Astrocyte (in vitro differentiated cells and primary cell): ENCODE measurements around the gene KCNJ13. TPM values are rescaled to one million over a fixed set of nuclear protein-coding genes. Genes with fewer than 3 reads are reported as not detected.

Experiments used
- DNase-seq: peaks from one replicate; pipeline ENCODE4 v3.0.0-alpha.2; 2010; ENCODE audit warnings: low read depth
- FAIRE-seq: peaks from 2 replicates; lab custom pipeline; 2011; peaks lifted over from hg19 to GRCh38; lab: Jason Lieb, UNC
- H2AFZ ChIP-seq: 2 replicates; pipeline ENCODE4 v1.6.0; 2012; ENCODE audit warnings: low read depth, low read length, inconsistent platforms
- H3K27ac ChIP-seq: 2 replicates; pipeline ENCODE4 v1.5.1; 2011; ENCODE audit warnings: low read depth, low read length, inconsistent platforms
- H3K27me3 ChIP-seq: 2 replicates; pipeline ENCODE4 v1.6.0; 2011; ENCODE audit warnings: low read length, inconsistent platforms; ENCODE audit not compliant: insufficient read depth
- H3K36me3 ChIP-seq: 2 replicates; pipeline ENCODE4 v1.5.1; 2011; ENCODE audit warnings: low read length, inconsistent platforms; ENCODE audit not compliant: insufficient read depth
- H3K4me1 ChIP-seq: 2 replicates; pipeline ENCODE4 v1.5.1; 2011; ENCODE audit warnings: low read length, inconsistent platforms; ENCODE audit not compliant: insufficient read depth
- H3K4me2 ChIP-seq: 2 replicates; pipeline ENCODE4 v1.6.0; 2012; ENCODE audit warnings: low read length, inconsistent platforms
- H3K4me3 ChIP-seq: 2 replicates; pipeline ENCODE4 v1.5.1; 2011; ENCODE audit warnings: low read depth, mild to moderate bottlenecking, low read length, inconsistent platforms; ENCODE audit not compliant: insufficient read depth
- H3K79me2 ChIP-seq: 2 replicates; pipeline ENCODE4 v1.6.0; 2012; ENCODE audit warnings: mild to moderate bottlenecking, low read length, inconsistent platforms; ENCODE audit not compliant: insufficient read depth
- H3K9ac ChIP-seq: 2 replicates; pipeline ENCODE4 v1.6.0; 2012; ENCODE audit warnings: mild to moderate bottlenecking, low read length, inconsistent platforms
- H3K9me3 ChIP-seq: 2 replicates; pipeline ENCODE4 v1.5.1; 2012; ENCODE audit warnings: low read depth, mild to moderate bottlenecking, low read length, inconsistent platforms; ENCODE audit not compliant: insufficient read depth
- H4K20me1 ChIP-seq: 2 replicates; pipeline ENCODE4 v1.6.0; 2012; ENCODE audit warnings: low read length, inconsistent platforms; ENCODE audit not compliant: insufficient read depth
- H3K27ac Mint-ChIP-seq: one replicate; pipeline ENCODE4 v1.8.0; 2021; ENCODE audit warnings: mild to moderate bottlenecking, mixed read lengths; ENCODE audit not compliant: unreplicated experiment
- H3K27me3 Mint-ChIP-seq: one replicate; pipeline ENCODE4 v1.8.0; 2021; ENCODE audit warnings: low read depth, mixed read lengths; ENCODE audit not compliant: unreplicated experiment
- H3K36me3 Mint-ChIP-seq: one replicate; pipeline ENCODE4 v1.8.0; 2021; ENCODE audit warnings: low read depth, mixed read lengths; ENCODE audit not compliant: unreplicated experiment
- H3K4me1 Mint-ChIP-seq: one replicate; pipeline ENCODE4 v1.8.0; 2021; ENCODE audit warnings: low read depth, mixed read lengths; ENCODE audit not compliant: unreplicated experiment
- H3K4me3 Mint-ChIP-seq: one replicate; pipeline ENCODE4 v1.8.0; 2021; ENCODE audit warnings: mild to moderate bottlenecking, moderate library complexity, mixed read lengths; ENCODE audit not compliant: unreplicated experiment
- H3K9me3 Mint-ChIP-seq: one replicate; pipeline ENCODE4 v1.8.0; 2021; ENCODE audit warnings: mild to moderate bottlenecking, mixed read lengths; ENCODE audit not compliant: unreplicated experiment
- EZH2 ChIP-seq: IDR thresholded peaks from 2 replicates; pipeline ENCODE4 v1.6.1; 2012; ENCODE audit warnings: mild to moderate bottlenecking, low read length, inconsistent platforms; ENCODE audit not compliant: insufficient read depth
- total RNA-seq: library from RNA; stranded (reverse); gene quantifications from 2 replicates; pipeline ENCODE4 v1.2.1, GENCODE V29; 2021
- TF ChIP-seq, protein P1 (sequence below): IDR thresholded peaks from 2 replicates; pipeline ENCODE4 v1.5.1; 2011; ENCODE audit warnings: low read depth, mild to moderate bottlenecking, inconsistent platforms, low read length, moderate library complexity; ENCODE audit not compliant: insufficient read depth

The KCNJ13 gene
- total RNA-seq, 1 donor from 2014 or later: not detected

DNA sequence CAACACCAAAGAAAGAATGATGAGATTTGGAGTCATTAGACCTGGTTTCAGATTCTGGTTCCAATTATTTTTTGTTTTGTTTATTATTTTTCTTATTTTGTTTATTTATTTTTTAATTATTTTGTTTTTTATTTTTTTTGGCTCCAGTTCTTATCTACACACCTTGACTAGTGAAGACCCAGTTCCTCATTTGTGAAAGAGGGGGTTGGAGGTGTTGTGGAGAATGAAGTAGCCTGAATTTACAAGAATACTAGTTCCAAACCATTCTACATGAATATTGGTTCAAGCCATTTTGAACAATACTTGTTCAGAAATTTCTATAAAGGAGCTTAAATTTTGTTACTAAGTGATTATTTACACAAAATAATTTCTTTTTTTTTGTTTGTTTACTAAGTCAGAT is 6.9 kb upstream of the KCNJ13 start:
- peaks cover 5% of the 10 kb centered on the region for H3K4me1 Mint-ChIP-seq
- Histone ChIP-seq H3K4me1 (no peaks in the 10 kb centered on the region), H3K79me2 (no peaks in the 10 kb centered on the region), H3K36me3 (peaks cover 2% of the 10 kb centered on the region), H3K27me3 (no peaks in the 10 kb centered on the region), H3K9ac (no peak overlapping the region), H3K27ac (no peak overlapping the region), H3K4me2 (no peak overlapping the region), H4K20me1 (peaks cover 18% of the 10 kb centered on the region), H2AFZ (no peak overlapping the region), H3K4me3 (no peak overlapping the region), H3K9me3 (no peaks in the 10 kb centered on the region)
- FAIRE-seq (no peak), DNase-seq (no peak)
- peaks cover 15% of the 10 kb centered on the region for H3K36me3 Mint-ChIP-seq
- H3K9me3 Mint-ChIP-seq: no peaks in the 10 kb centered on the region
- no peaks in the 10 kb centered on the region for H3K27me3 Mint-ChIP-seq
- H3K4me3 Mint-ChIP-seq: no peak overlapping the region
- no peak for TF ChIP-seq EZH2
- TF ChIP-seq, protein P1, sequence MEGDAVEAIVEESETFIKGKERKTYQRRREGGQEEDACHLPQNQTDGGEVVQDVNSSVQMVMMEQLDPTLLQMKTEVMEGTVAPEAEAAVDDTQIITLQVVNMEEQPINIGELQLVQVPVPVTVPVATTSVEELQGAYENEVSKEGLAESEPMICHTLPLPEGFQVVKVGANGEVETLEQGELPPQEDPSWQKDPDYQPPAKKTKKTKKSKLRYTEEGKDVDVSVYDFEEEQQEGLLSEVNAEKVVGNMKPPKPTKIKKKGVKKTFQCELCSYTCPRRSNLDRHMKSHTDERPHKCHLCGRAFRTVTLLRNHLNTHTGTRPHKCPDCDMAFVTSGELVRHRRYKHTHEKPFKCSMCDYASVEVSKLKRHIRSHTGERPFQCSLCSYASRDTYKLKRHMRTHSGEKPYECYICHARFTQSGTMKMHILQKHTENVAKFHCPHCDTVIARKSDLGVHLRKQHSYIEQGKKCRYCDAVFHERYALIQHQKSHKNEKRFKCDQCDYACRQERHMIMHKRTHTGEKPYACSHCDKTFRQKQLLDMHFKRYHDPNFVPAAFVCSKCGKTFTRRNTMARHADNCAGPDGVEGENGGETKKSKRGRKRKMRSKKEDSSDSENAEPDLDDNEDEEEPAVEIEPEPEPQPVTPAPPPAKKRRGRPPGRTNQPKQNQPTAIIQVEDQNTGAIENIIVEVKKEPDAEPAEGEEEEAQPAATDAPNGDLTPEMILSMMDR: no peak
- H3K27ac Mint-ChIP-seq: no peak overlapping the region

DNA sequence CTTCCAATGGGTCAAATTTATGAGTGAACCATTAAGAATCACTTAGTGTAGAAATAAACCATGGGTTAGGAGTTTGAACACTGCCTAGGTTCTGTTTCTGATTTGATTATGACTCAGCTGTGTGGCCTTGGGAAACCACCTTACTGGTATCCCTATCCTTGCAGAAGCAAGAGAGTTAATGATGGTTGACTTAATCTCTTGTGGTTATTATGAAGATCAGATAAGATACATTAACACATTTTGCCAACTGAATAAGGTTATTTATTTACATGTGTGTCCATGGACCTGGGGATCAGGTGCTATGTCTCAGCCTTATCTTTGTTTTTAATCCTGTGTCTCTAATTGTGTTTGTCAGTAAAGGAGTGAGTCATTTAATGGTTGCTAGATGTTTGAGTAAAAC is 5.4 kb upstream of the KCNJ13 start:
- DNase-seq: peak; percentile 85
- peaks cover 11% of the 10 kb centered on the region for H4K20me1 ChIP-seq
- Mint-ChIP-seq H3K27me3 (no peaks in the 10 kb centered on the region), H3K4me1 (peaks cover 5% of the 10 kb centered on the region), H3K36me3 (peaks cover 12% of the 10 kb centered on the region), H3K4me3 (no peak overlapping the region), H3K9me3 (no peaks in the 10 kb centered on the region), H3K27ac (no peak overlapping the region)
- H3K4me1 ChIP-seq: no peaks in the 10 kb centered on the region
- H3K9me3 ChIP-seq: no peaks in the 10 kb centered on the region
- TF ChIP-seq, protein P1: no peak
- no peak for TF ChIP-seq EZH2
- no peaks in the 10 kb centered on the region for H3K27me3 ChIP-seq
- H3K79me2 ChIP-seq: no peaks in the 10 kb centered on the region
- H3K4me3 ChIP-seq: no peak overlapping the region
- no peak overlapping the region for H3K4me2 ChIP-seq
- no peaks in the 10 kb centered on the region for H3K36me3 ChIP-seq
- H2AFZ ChIP-seq: no peak overlapping the region
- peak overlapping the region; percentile 4 for H3K27ac ChIP-seq
- H3K9ac ChIP-seq: no peak overlapping the region
- FAIRE-seq: no peak

DNA sequence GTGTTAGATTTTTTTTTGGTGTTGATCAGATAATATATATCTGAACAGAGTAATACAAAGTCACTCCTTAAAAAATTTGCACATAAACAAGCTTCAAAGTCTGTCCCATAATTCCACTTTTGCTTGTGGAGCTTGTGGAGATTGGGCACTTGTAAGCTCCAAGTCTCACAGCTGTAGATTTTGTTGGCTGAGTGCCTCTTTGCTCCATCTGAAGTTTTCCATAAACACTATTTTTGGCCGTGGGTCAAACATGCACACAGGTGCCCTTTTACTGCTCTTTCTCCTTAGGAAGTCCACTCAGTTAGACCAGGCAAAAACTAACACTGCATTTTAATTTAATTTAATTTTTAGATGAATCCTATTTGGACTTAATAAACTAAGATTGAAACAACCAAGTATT is 3.6 kb upstream of the KCNJ13 start:
- H3K4me3 Mint-ChIP-seq: no peak overlapping the region
- Histone ChIP-seq H2AFZ (no peak overlapping the region), H3K36me3 (no peaks in the 10 kb centered on the region), H3K27ac (no peak overlapping the region), H3K79me2 (no peaks in the 10 kb centered on the region), H3K4me1 (peaks cover 5% of the 10 kb centered on the region), H3K4me2 (no peak overlapping the region), H3K27me3 (no peaks in the 10 kb centered on the region), H3K9me3 (no peaks in the 10 kb centered on the region), H3K4me3 (no peak overlapping the region), H3K9ac (no peak overlapping the region), H4K20me1 (peaks cover 17% of the 10 kb centered on the region)
- no peaks in the 10 kb centered on the region for H3K9me3 Mint-ChIP-seq
- H3K36me3 Mint-ChIP-seq: peaks cover 9% of the 10 kb centered on the region
- no peak overlapping the region for H3K27ac Mint-ChIP-seq
- peaks cover 11% of the 10 kb centered on the region for H3K4me1 Mint-ChIP-seq
- no peaks in the 10 kb centered on the region for H3K27me3 Mint-ChIP-seq
- DNase-seq: peak; percentile 8
- TF ChIP-seq, protein P1: no peak
- TF ChIP-seq EZH2: no peak
- FAIRE-seq: no peak
